Measurements from ENCODE around the gene PMEL. TPM values are rescaled to one million over a fixed set of nuclear protein-coding genes. Genes with fewer than 3 reads are reported as not detected.
A peak's percentile ranks its signal among the peaks of the same experiment; 100 is the strongest.

The PMEL gene
- total RNA-seq, 1 experiment from 2014 or later, result 2.0 TPM

GRCh38 chr12:55930771-55931316 is 35.0 kb downstream of the PMEL start, which contains the start of gene DGKA:
TSS of gene DGKA (plus strand) at chr12:55931162. CDS start at chr12:55936504, 5,342 bp downstream.
- Histone ChIP-seq H4K20me1 (ENCODE audit: low read length) (no peaks in the 10 kb centered on the region), H3K4me2 (ENCODE audit: low read length) (peak within 1 kb of the TSS; percentile 95), H3K4me1 (ENCODE audit: insufficient read depth, low read length) (peaks cover 47% of the 10 kb centered on the region), H3K4me3 (ENCODE audit: low read length) (peak within 1 kb of the TSS; percentile 82), H3K27ac (ENCODE audit: low read length) (peak within 1 kb of the TSS; percentile 38), H3K79me2 (ENCODE audit: low read length) (peaks cover 9% of the 10 kb centered on the region), H3F3A (ENCODE audit: low read length, unreplicated experiment) (no peaks in the 10 kb centered on the region), H3K27me3 (ENCODE audit: low read length) (no peaks in the 10 kb centered on the region), H3K9me2 (replicated peaks; ENCODE audit: low read length) (no peaks in the 10 kb centered on the region), H3K9ac (ENCODE audit: low read length) (peak within 1 kb of the TSS; percentile 70), H2AFZ (ENCODE audit: low read length) (peak within 1 kb of the TSS; percentile 94), H3K9me3 (ENCODE audit: low read length) (no peaks in the 10 kb centered on the region), H3K36me3 (ENCODE audit: low read depth, low read length) (no peaks in the 10 kb centered on the region)
- DNase-seq (peak; percentile 75), ATAC-seq (peak; percentile 23)
- intact Hi-C loops (cut with micrococcal nuclease), result loop anchor here (1.0 to 2.0 kb wide), 3 partner anchors 9 to 192 kb away; partner anchors contain the start of gene SUOX
- ChIA-PET CTCF (interaction anchor here (0.6 to 1.4 kb wide), 7 partner anchors 9 to 1606 kb away, joined by 3 to 28 read pairs (median 3); partner anchors contain the start of genes COPZ1, DNAJC14 and ORMDL2), POLR2A (ENCODE audit: unreplicated experiment) (interaction anchor here (0.6 kb wide), 1 partner anchor 50 kb away, joined by 3 read pairs; no protein-coding TSS in a partner anchor)
- TF ChIP-seq CTCF (conservative IDR thresholded peaks at IDR 0.05; ENCODE audit: low read depth, low read length) (peak; percentile 81), EZH2phosphoT487 (IDR thresholded peaks at IDR 0.05; ENCODE audit: borderline replicate concordance, low read length) (no peak)
- no TSS peak for BruUV-seq (replicated peaks)

GRCh38 chr12:55929306-55929791 is 36.5 kb downstream of the PMEL start:
- no peak for ATAC-seq
- Histone ChIP-seq H3K4me1 (ENCODE audit: insufficient read depth, low read length) (peaks cover 54% of the 10 kb centered on the region), H3K9ac (ENCODE audit: low read length) (no peak overlapping the region), H3F3A (ENCODE audit: low read length, unreplicated experiment) (no peaks in the 10 kb centered on the region), H3K27ac (ENCODE audit: low read length) (0 out of 2 replicates have a peak overlapping the region, but pooled peaks have one; percentile 26), H4K20me1 (ENCODE audit: low read length) (no peaks in the 10 kb centered on the region), H3K9me2 (replicated peaks; ENCODE audit: low read length) (no peaks in the 10 kb centered on the region), H2AFZ (ENCODE audit: low read length) (no peak overlapping the region), H3K36me3 (ENCODE audit: low read depth, low read length) (no peaks in the 10 kb centered on the region), H3K79me2 (ENCODE audit: low read length) (peaks cover 22% of the 10 kb centered on the region), H3K4me2 (ENCODE audit: low read length) (no peak overlapping the region), H3K27me3 (ENCODE audit: low read length) (no peaks in the 10 kb centered on the region), H3K9me3 (ENCODE audit: low read length) (no peaks in the 10 kb centered on the region), H3K4me3 (ENCODE audit: low read length) (no peak overlapping the region)
- ChIA-PET CTCF (interaction anchor here (1.4 kb wide), 1 partner anchor 11 kb away, joined by 28 read pairs; no protein-coding TSS in a partner anchor), POLR2A (ENCODE audit: unreplicated experiment) (no interaction called here)
- BruUV-seq (replicated peaks), result no TSS peak
- intact Hi-C loops (cut with micrococcal nuclease), result no loop called here
- TF ChIP-seq EZH2 (IDR thresholded peaks at IDR 0.05; ENCODE audit: low read length, unreplicated experiment) (no peak), CTCF (conservative IDR thresholded peaks at IDR 0.05; ENCODE audit: low read depth, low read length) (no peak), EZH2phosphoT487 (IDR thresholded peaks at IDR 0.05; ENCODE audit: borderline replicate concordance, low read length) (no peak)
- no peak for DNase-seq

All from PC-3 (cell line).